ENCODE measurements around the gene ABRAXAS1.
"Not testable (repeated sequence)": the region's sequence is repeated elsewhere in the genome, so short reads cannot be mapped to it uniquely, and the experiment has no call there.

The ABRAXAS1 gene

DNA sequence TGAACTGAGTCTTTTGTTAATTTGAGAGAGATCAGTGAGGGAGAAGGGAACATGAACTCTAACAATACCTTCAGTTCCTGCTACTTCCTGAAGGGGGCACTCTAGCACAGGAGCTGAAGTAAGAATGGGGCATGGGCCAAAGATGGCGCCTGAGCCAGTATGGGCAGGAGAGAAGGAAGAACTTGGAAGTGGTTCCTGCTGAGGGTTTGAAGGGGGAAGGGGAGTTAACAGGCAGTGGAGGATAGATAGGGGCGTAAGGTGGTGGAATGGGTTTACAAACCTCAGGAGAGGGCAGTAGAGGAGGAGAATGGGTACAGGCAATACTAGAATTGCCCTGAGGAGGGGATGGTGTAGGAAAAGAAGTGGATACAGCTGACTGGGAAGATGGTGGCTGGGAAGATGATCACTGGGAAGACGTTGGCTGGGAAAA, 24.3 kb upstream of the ABRAXAS1 start:
- DNase-seq: peak; percentile 18
- H3K9me3 Mint-ChIP-seq: not testable (repeated sequence)

GRCh38 chr4:83504996-83505395, 20.1 kb upstream of the ABRAXAS1 start:
- TF ChIP-seq, protein P1, sequence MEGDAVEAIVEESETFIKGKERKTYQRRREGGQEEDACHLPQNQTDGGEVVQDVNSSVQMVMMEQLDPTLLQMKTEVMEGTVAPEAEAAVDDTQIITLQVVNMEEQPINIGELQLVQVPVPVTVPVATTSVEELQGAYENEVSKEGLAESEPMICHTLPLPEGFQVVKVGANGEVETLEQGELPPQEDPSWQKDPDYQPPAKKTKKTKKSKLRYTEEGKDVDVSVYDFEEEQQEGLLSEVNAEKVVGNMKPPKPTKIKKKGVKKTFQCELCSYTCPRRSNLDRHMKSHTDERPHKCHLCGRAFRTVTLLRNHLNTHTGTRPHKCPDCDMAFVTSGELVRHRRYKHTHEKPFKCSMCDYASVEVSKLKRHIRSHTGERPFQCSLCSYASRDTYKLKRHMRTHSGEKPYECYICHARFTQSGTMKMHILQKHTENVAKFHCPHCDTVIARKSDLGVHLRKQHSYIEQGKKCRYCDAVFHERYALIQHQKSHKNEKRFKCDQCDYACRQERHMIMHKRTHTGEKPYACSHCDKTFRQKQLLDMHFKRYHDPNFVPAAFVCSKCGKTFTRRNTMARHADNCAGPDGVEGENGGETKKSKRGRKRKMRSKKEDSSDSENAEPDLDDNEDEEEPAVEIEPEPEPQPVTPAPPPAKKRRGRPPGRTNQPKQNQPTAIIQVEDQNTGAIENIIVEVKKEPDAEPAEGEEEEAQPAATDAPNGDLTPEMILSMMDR (IDR thresholded peaks at IDR 0.05): no peak
- peaks cover 6% of the 10 kb centered on the region for H3K4me1 Mint-ChIP-seq
- DNase-seq: no peak
- H3K27ac Mint-ChIP-seq: no peak overlapping the region
- no peaks in the 10 kb centered on the region for H3K9me3 Mint-ChIP-seq
- no peaks in the 10 kb centered on the region for H3K36me3 Mint-ChIP-seq (ENCODE audit: low read depth)
- H3K4me3 Mint-ChIP-seq: no peak overlapping the region
- peaks cover 3% of the 10 kb centered on the region for H3K27me3 Mint-ChIP-seq (ENCODE audit: low read depth, poor library complexity)

More for the DNA sequence above, 24.3 kb upstream of the ABRAXAS1 start:
- TF ChIP-seq, protein P1 (IDR thresholded peaks at IDR 0.05): peak; percentile 48
- H3K4me1 Mint-ChIP-seq; H3K27ac Mint-ChIP-seq; H3K27me3 Mint-ChIP-seq (ENCODE audit: low read depth, poor library complexity); H3K4me3 Mint-ChIP-seq; H3K36me3 Mint-ChIP-seq (ENCODE audit: low read depth): not testable (repeated sequence)

DNA sequence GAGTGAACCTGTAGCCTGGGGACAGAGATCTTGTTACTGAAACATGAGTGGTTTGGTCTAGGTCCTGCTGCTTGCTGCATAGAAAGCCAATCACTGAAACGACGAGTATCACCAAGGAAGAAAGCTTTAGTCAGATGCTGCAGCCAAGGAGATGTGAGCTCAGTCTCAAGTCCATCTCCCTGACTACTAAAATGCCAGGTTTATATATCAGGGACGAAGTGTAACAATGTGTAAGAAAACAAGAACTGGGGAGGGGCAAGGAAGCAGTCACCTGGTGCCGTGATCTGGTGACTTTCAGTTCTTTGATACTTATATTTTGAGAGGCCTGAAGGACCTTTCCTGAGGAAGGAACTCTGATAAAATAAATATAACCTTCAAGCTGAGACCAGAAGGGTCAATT, 19.6 kb upstream of the ABRAXAS1 start:
- Mint-ChIP-seq H3K27ac (no peak overlapping the region), H3K36me3 (ENCODE audit: low read depth) (no peaks in the 10 kb centered on the region), H3K4me3 (no peak overlapping the region), H3K27me3 (ENCODE audit: low read depth, poor library complexity) (peaks cover 3% of the 10 kb centered on the region), H3K4me1 (peaks cover 6% of the 10 kb centered on the region), H3K9me3 (no peaks in the 10 kb centered on the region)
- TF ChIP-seq, protein P1 (IDR thresholded peaks at IDR 0.05): no peak
- DNase-seq: no peak

- Mint-ChIP-seq H3K4me3 (no peak overlapping the region), H3K27ac (no peak overlapping the region), H3K9me3 (no peaks in the 10 kb centered on the region), H3K27me3 (ENCODE audit: low read depth, poor library complexity) (peaks cover 3% of the 10 kb centered on the region), H3K4me1 (peaks cover 6% of the 10 kb centered on the region), H3K36me3 (ENCODE audit: low read depth) (no peaks in the 10 kb centered on the region)
- TF ChIP-seq, protein P1 (IDR thresholded peaks at IDR 0.05): no peak
- DNase-seq: no peak
Measured at GRCh38 chr4:83503974-83504373, 19.1 kb upstream of the ABRAXAS1 start.

GRCh38 chr4:83501671-83502070, 16.8 kb upstream of the ABRAXAS1 start:
- not testable (repeated sequence) for H3K4me1 Mint-ChIP-seq; H3K36me3 Mint-ChIP-seq (ENCODE audit: low read depth); H3K9me3 Mint-ChIP-seq; H3K4me3 Mint-ChIP-seq; DNase-seq; H3K27ac Mint-ChIP-seq; H3K27me3 Mint-ChIP-seq (ENCODE audit: low read depth, poor library complexity)

- Mint-ChIP-seq H3K27me3 (ENCODE audit: low read depth, poor library complexity) (peaks cover 10% of the 10 kb centered on the region), H3K9me3 (no peaks in the 10 kb centered on the region), H3K36me3 (ENCODE audit: low read depth) (no peaks in the 10 kb centered on the region), H3K27ac (no peak overlapping the region), H3K4me3 (no peak overlapping the region), H3K4me1 (no peaks in the 10 kb centered on the region)
- TF ChIP-seq, protein P1 (IDR thresholded peaks at IDR 0.05): no peak
- DNase-seq: no peak
Measured at GRCh38 chr4:83498187-83498586, 13.3 kb upstream of the ABRAXAS1 start.

DNA sequence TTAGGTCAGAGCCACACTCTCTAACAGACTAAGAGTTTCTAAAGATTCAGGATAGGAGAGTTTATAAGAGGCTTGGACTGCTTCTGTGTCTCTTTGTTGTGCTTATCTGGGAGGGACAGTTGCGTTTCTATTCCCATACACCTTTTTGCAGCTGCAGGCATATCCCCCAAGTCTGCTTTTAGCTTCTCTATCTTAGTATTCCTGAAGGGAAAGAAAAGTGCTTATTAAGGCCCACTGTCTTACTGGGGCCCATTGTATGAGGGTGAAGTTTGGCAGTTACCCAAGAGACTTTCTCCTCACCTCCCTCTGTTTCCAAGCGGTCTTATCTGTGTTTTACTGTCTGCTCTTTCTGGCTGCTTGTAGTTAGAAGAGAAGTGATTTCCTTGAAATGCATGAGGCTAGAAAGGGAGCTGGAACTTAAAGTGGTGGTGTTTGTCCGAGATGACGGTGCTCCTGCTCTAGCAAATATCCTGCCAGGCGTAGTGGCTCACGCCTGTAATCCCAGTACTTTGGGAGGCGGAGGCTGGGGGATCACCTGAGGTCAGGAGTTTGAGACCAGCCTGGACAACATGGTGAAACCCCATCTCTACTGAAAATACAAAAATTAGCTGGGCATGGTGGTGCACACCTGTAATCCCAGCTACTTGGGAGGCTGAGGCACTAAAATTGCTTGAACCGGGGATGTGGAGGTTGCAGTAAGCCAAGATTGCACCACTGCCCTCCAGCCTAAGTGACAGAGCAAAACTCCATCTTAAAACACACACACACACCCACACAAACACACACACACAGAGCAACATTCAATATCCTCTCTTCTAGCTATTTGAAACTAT, 11.4 kb upstream of the ABRAXAS1 start:
- H3K27me3 Mint-ChIP-seq (ENCODE audit: low read depth, poor library complexity); H3K36me3 Mint-ChIP-seq (ENCODE audit: low read depth); H3K4me3 Mint-ChIP-seq; H3K4me1 Mint-ChIP-seq; DNase-seq; H3K9me3 Mint-ChIP-seq: not testable (repeated sequence)
- H3K27ac Mint-ChIP-seq: peak overlapping the region; percentile 2

Measured in nephron progenitor cell (in vitro differentiated cells).